ENCODE data around the gene EPHA2.
"Not testable (repeated sequence)": the region's sequence is repeated elsewhere in the genome, so short reads cannot be mapped to it uniquely, and the experiment has no call there.

EPHA2 gene

DNA sequence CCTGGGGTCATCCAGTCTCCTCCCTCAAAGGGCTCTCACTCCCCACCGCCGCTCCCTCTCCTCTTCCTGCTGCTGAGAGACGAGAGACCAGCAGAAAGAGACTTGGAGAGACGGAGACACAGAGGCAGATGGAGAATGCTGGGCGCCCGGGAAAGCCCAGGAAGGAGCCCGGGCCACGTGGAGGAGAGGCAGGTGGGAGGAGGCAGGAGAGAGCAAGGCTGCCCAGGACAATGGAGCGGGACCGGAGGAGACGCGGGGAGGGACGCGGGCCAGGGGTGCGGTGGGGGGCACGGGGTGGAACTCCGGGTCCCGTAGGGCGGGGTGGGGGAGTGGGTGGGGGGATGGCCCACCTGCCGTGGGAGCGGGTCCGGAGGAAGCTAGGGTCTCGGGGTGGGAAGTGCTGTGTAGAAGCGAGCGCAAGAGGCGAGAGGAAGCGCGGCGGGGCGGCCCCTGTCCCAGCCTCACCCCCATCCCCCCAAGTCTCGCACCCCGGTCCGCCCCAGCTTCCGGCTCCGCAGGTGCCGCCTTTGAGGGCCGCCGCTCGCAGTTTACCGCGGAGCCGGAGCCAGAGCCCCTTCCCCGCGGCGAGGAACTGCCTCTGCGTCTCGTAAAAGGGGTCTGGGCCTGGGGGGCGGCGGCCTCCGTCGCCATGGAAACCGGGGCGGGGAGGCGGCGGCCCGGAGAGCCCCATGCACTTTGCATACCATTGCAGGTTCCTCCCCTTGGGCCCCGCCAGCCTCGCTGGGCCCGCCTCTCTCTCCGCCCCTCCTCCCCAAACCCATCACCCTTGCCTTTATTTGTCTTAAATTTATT, 11.7 kb upstream of the EPHA2 start:
- DNase-seq (ENCODE audit: low read depth): peak; percentile 44

DNA sequence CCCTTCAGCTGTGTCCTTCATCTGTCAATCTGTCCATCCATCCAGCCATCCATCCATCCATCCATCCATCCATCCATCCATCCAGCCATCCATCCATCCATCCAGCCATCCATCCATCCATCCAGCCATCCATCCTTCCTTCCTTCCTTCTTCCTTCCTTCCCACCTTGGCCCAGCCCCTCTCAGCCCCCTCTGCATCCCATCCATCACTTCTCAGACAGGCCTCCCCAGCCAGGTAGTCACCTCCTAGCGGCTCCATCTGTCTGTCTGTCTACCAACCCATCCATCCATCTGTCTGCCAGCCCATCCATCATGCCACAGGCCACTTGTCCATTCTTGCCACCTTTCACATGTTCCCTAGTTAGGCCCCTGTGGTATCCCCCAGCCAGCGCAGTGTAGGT, 10.2 kb upstream of the EPHA2 start:
- DNase-seq (ENCODE audit: low read depth): no peak

DNA sequence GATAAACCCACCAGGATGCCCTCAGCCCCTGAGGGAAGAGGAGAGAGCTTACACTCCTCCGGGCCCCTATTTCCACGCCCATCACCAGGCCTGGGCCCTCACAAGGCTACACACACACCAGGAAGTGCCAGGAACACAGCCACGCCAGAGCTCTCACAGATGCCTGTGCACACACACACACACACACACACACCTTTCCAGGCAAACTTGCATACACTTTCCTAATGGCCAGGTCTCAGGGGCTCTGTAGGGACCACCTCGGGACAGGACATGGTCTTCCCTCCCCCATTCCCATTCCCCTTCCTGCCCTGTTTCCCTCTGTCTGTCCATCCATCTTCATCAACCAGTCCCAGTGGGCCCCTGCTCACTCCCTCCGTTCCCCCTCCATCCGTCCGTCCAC, 9.7 kb upstream of the EPHA2 start:
- no peak for DNase-seq (ENCODE audit: low read depth)

DNA sequence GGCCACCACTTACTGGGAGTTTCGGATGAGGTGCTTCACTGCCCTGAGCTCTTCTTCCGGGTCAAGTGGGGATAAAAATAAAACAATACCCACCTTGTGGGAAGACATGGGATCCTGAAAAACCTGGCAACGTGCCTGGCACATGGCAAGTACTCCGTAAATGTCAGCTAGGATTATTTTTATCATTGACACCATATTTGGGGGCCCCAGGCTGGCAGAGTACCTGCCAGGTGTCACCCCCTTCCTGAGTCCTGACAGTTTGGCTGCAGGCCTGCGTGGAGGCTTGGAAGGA, 9.2 kb upstream of the EPHA2 start:
- no peak for DNase-seq (ENCODE audit: low read depth)

DNA sequence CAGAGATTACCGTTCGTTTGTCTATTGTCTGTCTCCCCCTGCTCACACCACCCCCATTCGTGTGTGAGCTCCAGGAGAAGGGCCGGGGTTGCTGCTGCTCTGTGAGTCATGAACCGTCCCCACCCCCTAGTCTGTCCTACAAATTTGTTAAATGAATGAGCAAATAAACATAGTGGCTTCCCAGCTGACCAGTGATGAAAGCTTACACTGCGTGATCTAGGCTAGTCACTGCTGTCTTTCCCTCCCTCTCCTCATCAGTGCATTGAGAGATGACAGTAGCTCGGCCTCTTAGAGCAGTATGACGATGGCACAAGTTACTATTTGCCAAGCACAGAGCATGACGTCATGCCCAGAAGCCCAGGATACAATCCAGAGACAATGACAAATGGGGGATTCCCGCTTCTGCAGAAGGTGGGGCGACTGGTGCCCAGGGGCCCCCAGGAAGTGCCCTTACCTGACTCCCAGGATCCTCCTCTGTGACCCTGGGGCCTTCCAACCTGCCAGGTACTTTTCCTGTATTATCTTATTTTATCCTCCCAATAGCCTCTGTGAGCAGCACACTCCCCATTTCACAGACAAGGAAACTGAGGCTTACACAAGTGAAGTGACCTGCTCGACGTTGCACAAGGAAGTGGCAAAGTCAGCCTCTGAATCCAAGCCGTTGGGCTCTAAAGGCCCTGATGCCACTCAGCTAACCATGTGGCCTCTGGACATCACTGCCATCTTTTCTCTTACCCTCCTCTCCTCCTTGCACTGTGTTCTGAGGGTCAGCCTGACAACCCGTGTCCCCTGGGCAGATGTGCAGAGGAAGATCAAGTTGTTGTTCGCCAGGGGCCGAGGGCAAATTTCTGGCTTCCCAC, 8.6 kb upstream of the EPHA2 start:
- DNase-seq (ENCODE audit: low read depth): no peak

DNA sequence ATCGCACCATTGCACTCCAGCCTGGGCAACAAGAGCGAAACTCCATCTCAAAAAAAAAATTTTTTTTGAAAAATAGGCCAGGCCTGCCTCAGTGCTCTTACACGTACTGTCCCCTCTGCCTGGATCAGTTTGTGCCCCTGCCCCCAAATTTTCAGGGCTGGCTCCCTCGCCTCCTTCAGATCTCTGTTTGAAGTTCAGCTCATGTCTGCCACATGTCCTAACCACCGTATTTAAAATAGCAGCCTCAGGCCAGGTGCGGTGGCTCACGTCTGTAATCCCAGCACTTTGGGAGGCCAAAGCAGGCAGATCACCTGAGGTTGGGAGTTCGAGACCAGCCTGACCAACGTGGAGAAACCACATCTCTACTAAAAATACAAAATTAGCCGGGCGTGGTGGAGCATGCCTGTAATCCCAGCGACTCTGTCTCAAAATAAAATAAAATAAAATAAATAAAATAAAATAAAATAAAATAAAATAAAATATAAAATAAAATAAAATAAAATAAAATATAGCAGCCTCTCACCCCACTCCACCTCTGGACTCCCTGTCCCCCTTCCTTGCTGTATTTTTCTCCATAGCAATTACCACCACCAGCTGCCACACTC, 7.8 kb upstream of the EPHA2 start:
- not testable (repeated sequence) for DNase-seq (ENCODE audit: low read depth)

DNA sequence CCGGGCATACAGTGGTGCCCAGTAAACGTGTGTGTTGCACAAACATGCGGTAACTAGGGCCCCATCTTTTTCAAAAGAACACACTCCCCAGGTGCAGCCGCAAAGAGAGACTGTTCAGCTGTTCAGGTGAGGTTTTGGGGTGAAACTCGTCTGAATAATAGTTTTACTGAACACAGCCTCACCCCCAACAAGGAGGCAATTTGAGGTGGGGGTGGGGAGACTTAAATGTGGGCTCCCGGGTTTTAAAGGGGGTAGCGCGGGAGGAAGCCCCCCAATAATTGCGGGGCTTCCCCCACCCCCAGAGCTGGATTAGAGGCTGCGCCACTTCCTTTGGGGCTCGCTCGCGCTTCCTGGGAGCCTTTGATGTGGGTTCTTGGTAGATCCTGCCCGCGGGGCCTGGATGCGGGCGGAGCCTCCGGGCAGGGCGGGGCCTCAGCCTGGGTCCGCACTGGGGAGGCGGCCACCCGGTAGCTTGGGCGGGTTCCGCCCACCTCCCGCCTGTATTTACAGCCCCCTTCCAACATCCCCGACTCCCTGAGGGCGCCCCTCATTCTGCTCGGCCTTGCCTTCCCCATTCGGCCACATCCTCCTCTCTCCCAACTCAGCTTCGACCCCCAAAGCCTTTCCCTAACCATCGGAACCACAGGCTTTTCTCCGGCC, 6.4 kb upstream of the EPHA2 start:
- DNase-seq (ENCODE audit: low read depth): peak; percentile 48

DNA sequence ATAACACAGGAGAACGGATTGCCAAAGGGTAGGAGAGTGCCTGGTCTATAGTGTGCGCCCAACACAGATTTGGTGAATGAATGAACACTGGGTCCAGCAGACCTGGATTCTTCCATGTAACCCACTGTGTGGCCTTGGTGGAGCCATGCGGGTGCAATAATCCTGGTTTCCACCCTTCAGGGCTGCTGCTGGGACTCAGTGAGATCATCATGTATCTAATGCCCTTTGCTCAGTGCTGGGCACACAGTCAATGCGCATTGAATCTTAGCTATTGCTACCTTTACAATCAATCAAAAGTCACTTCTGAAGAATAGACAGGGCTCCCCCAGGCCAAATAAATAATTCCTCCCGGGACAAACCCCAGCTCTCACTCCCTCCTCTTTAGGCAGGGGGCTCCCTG, 5.8 kb upstream of the EPHA2 start:
- no peak for DNase-seq (ENCODE audit: low read depth)

DNA sequence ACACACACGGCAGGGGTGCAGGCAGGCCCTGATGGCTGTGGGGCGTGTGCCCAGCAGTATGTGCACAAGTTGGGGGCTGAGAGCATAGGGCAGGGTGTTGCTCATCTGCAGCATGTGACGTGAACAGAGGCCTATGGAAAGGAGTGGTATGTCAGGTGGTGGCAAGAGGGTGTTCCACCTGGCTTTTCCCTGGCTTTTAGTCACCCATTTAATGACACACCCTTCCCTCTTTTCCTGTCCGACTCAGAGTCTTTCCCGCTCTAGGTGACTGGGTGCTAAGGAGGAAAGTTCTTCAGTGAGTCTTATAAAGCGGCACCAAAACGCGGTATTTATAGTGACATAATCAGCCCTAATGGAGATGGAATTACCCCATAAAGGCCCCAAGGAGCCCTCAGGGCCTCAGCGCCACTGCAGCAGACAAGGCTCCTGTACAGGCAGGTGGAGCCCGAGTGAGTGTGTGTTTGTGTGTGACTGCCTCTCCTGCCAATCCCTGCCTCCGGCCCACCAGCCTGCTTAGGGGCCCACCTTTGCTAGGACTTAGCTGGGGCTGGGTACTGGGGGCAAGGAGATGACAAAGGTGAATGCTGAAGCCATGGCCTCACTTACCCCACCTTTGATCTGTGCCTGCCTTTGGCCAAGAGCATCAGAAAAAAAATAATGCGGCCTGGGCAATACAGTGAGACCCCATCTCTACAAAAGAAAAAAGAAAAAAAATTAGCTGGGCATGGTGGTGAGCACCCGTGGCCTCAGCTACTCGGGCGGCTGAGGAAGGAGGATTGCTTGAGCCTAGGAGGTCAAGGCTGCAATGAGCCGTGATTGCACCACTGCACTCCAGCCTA, 3.3 kb upstream of the EPHA2 start:
- no peak for DNase-seq (ENCODE audit: low read depth)

DNA sequence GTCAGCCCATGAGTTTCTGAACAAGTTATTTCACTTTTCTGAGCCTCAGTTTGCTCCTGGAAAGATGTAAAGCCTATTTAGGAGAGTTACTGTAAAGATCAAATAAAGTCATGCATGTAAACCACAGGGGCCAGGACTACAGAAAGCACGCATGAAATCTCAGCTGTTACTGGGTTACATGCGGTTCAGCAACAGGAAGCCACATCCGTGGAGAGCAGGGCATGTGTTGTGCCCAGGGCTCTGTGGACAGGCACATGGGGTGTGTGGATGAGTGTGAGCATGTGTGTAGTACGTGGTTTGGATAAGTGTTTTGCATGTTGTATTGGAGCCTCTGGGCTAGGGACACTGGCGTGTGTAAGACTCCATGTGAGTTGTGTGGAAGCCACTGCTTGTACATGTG, 2.2 kb upstream of the EPHA2 start:
- DNase-seq (ENCODE audit: low read depth): no peak

DNA sequence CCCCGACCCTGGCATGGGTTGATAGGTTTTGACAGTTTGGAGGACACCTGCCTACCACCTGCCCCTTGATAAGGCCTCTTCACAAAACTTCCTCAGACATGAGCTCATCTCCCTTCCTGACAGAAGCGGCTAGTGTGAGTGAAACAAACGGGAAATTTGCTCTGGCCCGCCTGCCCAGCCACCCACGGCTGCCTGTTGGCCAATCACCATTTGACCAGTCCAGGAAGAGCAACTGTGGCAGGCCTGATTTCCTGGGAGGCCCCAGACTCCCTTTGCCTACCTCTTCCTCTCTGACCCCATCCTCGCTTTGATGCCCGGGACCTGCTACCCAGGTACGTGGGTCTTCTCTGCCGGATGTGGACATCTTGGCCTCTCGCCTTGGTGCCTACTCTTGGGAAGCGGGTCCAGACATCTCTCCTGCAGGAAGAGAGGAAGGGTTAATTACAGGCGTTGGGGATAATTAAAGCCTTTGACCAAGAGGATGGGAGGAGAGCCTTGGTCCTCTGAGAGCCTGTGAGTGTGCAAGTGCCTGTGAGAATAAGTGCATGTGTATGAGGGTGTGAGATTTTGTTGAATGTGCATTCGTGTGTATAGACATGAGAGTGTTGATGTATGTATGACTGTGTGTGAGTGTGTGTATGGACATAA, 1.1 kb upstream of the EPHA2 start:
- DNase-seq (ENCODE audit: low read depth): no peak

DNA sequence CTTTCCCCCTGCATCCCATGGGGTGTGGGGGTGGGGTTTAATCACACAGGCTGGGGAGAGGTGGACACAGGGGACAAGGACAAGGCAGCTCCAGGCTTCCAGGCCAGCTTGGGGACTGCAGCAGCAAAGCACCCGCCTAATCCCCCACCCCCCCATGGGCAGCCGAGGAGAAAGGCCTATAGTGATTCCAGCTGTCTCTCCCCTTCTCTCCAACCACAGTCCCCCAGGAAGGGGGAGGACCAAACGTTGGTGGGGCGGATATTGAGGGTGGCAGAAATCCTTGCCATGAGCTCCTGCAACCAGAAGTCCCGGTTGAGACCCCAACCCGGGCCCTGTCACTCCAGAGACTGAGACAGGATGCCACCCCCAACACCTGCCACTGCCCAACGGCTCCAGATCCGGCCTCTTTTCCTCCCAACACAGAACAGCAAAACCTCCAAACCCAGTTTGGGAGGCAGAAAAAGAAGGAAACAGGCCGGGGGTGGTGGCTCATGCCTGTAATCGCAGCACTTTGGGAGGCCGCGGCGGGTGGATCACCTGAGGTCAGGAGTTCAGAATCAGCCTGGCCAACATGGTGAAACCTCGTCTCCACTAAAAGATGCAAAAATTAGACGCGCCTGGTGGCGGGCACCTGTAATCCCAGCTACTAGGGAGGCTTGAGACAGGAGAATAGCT, 1.7 kb downstream of the EPHA2 start:
- no peak for DNase-seq (ENCODE audit: low read depth)

DNA sequence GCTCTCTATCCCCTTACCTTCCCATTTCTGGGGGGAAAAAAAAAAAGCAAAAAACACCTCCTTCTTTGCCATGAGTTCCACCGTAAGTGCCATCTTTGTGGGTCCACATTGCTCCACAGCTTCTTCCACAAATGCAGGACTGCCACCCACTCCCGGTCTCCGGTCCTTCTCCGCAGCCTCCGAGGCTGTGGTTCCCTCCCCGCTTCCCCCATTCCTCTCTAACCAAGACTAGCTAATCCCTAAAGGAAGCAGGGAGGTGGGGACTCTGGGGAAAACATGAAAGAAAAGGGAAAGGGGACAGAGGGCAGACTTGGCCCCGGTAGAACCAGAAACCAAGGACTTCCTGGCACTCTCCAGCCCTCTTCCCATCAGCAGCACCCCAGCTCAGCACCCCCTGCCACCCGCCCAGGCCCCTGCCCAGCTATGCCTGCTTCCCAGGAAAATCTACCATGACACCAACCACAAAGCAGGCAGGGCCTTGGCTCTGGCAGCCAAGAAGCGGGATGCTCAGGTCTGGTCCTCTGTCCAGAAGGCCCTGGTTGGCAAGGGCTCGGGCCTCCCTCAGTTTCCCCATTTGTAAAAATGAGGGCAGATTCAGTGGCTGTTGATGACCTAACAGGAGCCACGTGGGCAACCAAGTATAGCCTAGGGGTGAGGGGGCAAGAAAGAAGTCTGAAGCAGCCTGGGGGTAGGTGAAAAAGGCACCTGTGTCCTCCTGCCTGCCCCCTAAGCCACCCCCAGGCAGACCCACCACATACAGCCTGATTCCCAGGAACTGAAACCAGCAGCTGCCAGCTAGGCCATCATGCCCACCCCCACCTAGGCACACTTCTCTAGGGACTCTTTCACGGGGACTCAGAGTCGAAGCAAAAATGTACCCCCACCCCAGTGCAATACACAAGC, 2.5 kb downstream of the EPHA2 start:
- no peak for DNase-seq (ENCODE audit: low read depth)

DNA sequence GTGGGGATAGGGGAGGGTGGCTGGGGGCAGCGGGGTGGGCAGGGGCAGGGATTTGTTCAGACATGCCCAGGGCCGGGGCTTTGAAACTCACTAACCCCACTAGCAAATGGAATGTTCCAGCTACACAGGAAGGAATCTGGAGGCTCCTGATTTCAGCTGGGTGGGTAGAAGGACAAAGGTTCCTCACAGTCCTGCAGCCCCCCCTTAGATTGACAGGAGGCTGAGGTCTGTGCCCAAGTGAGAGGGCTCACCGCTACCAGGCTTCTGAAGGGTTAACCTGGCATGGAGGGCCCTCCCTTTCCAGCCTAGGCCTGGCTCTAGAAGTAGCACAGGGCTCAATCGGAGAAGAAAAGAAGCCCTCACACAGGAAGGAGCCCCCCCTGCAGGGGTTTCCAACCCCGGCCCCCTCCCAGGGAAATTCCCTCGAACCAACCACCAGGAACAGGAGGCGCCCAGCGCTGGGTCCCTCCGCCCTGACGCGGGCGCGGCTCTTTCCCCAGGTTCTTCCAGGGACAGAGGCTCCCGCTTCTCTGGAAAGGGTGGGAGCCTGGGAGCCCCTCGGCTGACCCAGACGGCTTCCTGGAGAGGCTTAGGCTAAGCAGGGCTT, 3.3 kb downstream of the EPHA2 start:
- no peak for DNase-seq (ENCODE audit: low read depth)

DNA sequence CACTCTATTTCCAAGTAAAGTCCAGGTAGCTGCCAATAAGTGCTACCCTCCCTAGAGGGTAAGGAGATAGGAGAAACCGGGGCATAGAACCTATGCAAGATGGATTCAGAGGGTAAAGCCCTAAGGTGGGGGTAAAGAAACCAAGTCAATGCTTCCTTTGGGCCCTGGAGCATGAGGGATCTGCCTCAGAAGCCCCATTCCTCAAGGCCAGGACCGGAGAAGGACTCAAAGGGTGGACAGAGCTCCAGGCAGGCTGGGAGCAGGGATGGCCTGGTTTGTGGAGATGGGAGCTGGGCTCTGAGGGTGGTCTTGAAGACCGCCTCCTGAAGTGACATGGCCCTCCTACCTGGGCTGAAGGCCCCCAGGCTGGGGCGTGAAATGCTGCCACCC, 3.9 kb downstream of the EPHA2 start:
- DNase-seq (ENCODE audit: low read depth): no peak

DNA sequence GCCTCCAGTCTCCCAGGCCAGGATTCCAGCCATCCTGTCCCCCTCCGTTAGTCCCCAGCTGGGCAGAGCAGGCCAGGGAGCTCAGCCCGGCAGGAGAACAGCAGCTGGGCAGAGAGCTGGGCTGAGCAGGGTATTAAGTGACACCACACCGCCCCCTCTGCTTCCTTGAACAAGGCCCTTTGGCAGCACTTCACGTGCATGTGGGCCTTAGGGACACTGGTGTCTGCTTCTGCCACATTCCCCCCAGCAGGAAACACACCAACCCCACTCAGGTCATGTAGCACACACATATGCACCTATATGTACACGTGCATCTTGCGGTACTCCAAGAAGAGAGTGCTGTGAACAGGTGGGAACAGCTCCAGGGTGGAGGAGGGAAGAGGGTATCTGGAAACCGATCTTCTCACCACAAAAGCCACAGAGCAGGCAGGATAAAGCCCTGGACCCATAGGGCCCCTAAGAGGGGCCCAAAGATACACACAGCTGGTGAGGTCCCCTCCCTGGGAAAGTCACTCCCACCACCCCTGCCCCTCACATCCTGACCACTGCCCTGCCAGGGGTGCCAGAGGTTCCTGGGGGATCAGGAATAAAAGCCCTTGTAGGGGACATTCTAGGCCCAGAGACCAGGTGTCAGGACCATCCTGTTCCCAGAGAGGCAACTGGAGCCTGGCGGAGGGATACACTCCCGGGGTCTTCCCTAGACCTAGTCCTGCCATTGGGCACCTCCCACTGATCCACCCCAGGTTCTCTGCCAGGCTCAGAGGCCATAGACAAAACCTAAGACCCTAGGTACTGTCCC, 4.5 kb downstream of the EPHA2 start:
- DNase-seq (ENCODE audit: low read depth): no peak

DNA sequence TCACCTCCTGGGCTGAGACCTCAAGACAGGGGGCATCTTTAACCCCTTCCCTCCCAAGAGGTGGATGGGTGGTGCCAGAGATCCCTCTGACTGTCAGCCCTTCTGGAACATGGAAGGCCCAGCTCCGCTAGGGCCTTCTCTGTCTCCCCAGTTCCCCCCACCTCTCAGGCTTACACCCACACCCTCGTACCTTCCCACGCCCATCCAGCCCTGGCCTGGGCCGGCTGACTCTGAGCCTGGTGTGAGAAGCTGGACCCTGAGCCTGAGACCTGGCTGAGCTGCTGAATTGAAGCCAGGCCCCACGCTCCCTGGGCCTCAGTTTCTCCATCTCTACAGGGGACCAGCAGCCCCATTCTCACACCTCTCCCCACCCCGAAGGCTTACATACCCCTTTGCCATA, 5.4 kb downstream of the EPHA2 start:
- no peak for DNase-seq (ENCODE audit: low read depth)

Data from activated T-helper 9 cell treated with anti-CD3 and anti-CD28 coated beads, Interleukin-2, amount 50 U/mL, for 16 hours (primary cell).